ENCODE data around the gene FBLN1.

DNA sequence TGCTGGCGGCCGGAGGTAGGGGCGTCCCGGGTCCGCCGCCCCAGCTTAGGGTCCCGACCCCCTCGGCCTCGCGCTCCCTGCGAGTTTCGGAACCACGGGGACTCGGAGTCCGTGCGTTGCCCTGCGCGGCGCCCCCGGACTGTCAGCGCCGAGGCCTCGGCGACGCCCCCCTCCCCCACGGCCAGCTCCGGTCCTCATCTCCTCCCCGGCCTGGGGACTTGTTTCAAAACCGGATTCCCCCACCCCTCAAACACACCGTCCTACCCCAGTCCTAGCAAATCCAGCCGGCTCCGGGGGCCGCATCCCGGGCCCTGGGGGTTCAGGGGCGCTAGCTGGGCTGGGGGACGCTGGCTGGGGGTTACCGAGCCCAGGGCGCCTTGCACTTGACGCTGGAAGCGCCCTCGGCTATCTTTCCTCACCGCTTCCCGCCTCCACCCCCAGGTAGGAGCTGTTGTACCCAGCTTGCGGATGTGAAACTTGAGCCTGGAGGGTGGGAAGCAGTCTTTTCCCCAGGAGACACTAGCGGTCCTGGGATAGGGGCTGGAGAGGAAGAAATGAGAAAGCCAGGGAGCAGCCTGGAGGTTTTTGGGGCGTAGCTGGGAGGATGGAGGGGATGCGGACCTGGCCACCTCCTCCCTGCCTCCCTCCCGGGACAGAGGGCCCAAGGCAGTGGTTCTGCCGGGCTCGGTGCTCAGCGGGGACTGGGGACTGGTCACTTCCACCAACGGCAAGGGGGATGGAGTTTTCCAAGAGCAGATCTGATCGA is 550 bp downstream of the FBLN1 start:
- TF ChIP-seq POLR2AphosphoS5 (IDR thresholded peaks at IDR 0.05; ENCODE audit: low read depth, low read length) = no peak
- TF ChIP-seq, protein P1, sequence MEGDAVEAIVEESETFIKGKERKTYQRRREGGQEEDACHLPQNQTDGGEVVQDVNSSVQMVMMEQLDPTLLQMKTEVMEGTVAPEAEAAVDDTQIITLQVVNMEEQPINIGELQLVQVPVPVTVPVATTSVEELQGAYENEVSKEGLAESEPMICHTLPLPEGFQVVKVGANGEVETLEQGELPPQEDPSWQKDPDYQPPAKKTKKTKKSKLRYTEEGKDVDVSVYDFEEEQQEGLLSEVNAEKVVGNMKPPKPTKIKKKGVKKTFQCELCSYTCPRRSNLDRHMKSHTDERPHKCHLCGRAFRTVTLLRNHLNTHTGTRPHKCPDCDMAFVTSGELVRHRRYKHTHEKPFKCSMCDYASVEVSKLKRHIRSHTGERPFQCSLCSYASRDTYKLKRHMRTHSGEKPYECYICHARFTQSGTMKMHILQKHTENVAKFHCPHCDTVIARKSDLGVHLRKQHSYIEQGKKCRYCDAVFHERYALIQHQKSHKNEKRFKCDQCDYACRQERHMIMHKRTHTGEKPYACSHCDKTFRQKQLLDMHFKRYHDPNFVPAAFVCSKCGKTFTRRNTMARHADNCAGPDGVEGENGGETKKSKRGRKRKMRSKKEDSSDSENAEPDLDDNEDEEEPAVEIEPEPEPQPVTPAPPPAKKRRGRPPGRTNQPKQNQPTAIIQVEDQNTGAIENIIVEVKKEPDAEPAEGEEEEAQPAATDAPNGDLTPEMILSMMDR (IDR thresholded peaks at IDR 0.05) = no peak
- TF ChIP-seq, protein P2, sequence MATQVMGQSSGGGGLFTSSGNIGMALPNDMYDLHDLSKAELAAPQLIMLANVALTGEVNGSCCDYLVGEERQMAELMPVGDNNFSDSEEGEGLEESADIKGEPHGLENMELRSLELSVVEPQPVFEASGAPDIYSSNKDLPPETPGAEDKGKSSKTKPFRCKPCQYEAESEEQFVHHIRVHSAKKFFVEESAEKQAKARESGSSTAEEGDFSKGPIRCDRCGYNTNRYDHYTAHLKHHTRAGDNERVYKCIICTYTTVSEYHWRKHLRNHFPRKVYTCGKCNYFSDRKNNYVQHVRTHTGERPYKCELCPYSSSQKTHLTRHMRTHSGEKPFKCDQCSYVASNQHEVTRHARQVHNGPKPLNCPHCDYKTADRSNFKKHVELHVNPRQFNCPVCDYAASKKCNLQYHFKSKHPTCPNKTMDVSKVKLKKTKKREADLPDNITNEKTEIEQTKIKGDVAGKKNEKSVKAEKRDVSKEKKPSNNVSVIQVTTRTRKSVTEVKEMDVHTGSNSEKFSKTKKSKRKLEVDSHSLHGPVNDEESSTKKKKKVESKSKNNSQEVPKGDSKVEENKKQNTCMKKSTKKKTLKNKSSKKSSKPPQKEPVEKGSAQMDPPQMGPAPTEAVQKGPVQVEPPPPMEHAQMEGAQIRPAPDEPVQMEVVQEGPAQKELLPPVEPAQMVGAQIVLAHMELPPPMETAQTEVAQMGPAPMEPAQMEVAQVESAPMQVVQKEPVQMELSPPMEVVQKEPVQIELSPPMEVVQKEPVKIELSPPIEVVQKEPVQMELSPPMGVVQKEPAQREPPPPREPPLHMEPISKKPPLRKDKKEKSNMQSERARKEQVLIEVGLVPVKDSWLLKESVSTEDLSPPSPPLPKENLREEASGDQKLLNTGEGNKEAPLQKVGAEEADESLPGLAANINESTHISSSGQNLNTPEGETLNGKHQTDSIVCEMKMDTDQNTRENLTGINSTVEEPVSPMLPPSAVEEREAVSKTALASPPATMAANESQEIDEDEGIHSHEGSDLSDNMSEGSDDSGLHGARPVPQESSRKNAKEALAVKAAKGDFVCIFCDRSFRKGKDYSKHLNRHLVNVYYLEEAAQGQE (IDR thresholded peaks at IDR 0.05; ENCODE audit: low read depth, low read length) = no peak
- TF ChIP-seq NRF1 (IDR thresholded peaks at IDR 0.05; ENCODE audit: low read depth, low read length) = no peak
- TF ChIP-seq EP300 (IDR thresholded peaks at IDR 0.05; ENCODE audit: borderline replicate concordance in 1 of 2, low read depth in 1 of 2, low read length in 1 of 2) = no peak
- no peak for TF ChIP-seq RAD21 (IDR thresholded peaks at IDR 0.05; ENCODE audit: low read length)
- no peak for TF ChIP-seq EZH2phosphoT487 (IDR thresholded peaks at IDR 0.05; ENCODE audit: borderline replicate concordance, low read depth)
- no peak for TF ChIP-seq ELF1 (IDR thresholded peaks at IDR 0.05)
- no peak for TF ChIP-seq TCF12 (IDR thresholded peaks at IDR 0.05)
- no peak for TF ChIP-seq JUND (IDR thresholded peaks at IDR 0.05)
- no peak for TF ChIP-seq SIN3A (IDR thresholded peaks at IDR 0.05; ENCODE audit: borderline replicate concordance, low read depth, low read length)
- TF ChIP-seq NFIC (IDR thresholded peaks at IDR 0.05; ENCODE audit: borderline replicate concordance) = no peak
- TF ChIP-seq SMC3 (IDR thresholded peaks at IDR 0.05; ENCODE audit: low read depth, low read length) = no peak
